CD1c-positive myeloid dendritic cell (primary cell): ENCODE data around the gene FAM216B.
"Not testable (repeated sequence)": the region's sequence is repeated elsewhere in the genome, so short reads cannot be mapped to it uniquely, and the experiment has no call there.

Source experiments
- DNase-seq: peaks from one replicate; pipeline ENCODE4 v3.0.0-alpha.2; 2016; ENCODE audit errors: extremely low spot score

The FAM216B gene

GRCh38 chr13:42781352-42781751 is at the start of gene FAM216B:
Gene FAM216B (plus strand): TSS chr13:42781584. CDS start chr13:42784068, 2,484 bp downstream.
- no peak for DNase-seq

GRCh38 chr13:42732073-42732472 is 49.3 kb upstream of the FAM216B start:
- no peak for DNase-seq

GRCh38 chr13:42733046-42733445 is 48.3 kb upstream of the FAM216B start:
- no peak for DNase-seq

- no peak for DNase-seq
Observed at GRCh38 chr13:42735010-42735409, 46.4 kb upstream of the FAM216B start.

- DNase-seq, result peak; percentile 70
Observed at GRCh38 chr13:42740753-42741152, 40.6 kb upstream of the FAM216B start.

- DNase-seq, result no peak
Observed at GRCh38 chr13:42741914-42742313, 39.5 kb upstream of the FAM216B start.

- DNase-seq, result peak; percentile 59
Observed at GRCh38 chr13:42745655-42746054, 35.7 kb upstream of the FAM216B start.

- no peak for DNase-seq
Observed at GRCh38 chr13:42746866-42747265, 34.5 kb upstream of the FAM216B start.

- no peak for DNase-seq
Observed at GRCh38 chr13:42747399-42747873, 33.9 kb upstream of the FAM216B start.

- no peak for DNase-seq
Observed at GRCh38 chr13:42750794-42751193, 30.6 kb upstream of the FAM216B start.

GRCh38 chr13:42751693-42752092 is 29.7 kb upstream of the FAM216B start:
- DNase-seq, result no peak

- no peak for DNase-seq
Observed at GRCh38 chr13:42752731-42753130, 28.7 kb upstream of the FAM216B start.

- no peak for DNase-seq
Observed at GRCh38 chr13:42753697-42754096, 27.7 kb upstream of the FAM216B start.

GRCh38 chr13:42754801-42755510 is 26.4 kb upstream of the FAM216B start:
- no peak for DNase-seq

- no peak for DNase-seq
Observed at GRCh38 chr13:42757678-42758420, 23.5 kb upstream of the FAM216B start.

GRCh38 chr13:42758515-42758914 is 22.9 kb upstream of the FAM216B start:
- no peak for DNase-seq

GRCh38 chr13:42760951-42761350 is 20.4 kb upstream of the FAM216B start:
- DNase-seq, result no peak

GRCh38 chr13:42762251-42762650 is 19.1 kb upstream of the FAM216B start:
- no peak for DNase-seq

- DNase-seq, result no peak
Observed at GRCh38 chr13:42762917-42763316, 18.5 kb upstream of the FAM216B start.

- no peak for DNase-seq
Observed at GRCh38 chr13:42766016-42766415, 15.4 kb upstream of the FAM216B start.

GRCh38 chr13:42769650-42770049 is 11.7 kb upstream of the FAM216B start:
- DNase-seq, result no peak

GRCh38 chr13:42776558-42776957 is 4.8 kb upstream of the FAM216B start:
- not testable (repeated sequence) for DNase-seq

GRCh38 chr13:42777467-42777866 is 3.9 kb upstream of the FAM216B start:
- DNase-seq, result no peak
